ENCODE data around the gene TMEM86A. TPM values are rescaled to one million over a fixed set of nuclear protein-coding genes. Genes with fewer than 3 reads are reported as not detected.

TMEM86A gene
- total and polyA plus RNA-seq, 2 of the 4 experiments (the other 2 are of a cell fraction), result 0.31 to 0.36 TPM

- WGBS, 2 experiments (ENCODE audit: extremely low coverage in 2 of 2, insufficient read length in 1 of 2), result no CpG with 5 or more reads among the region's 3 CpGs
Observed at GRCh38 chr11:18699848-18700261, 1.3 kb downstream of the TMEM86A start.

More at GRCh38 chr11:18699848-18700261, 1.3 kb downstream of the TMEM86A start:
- peaks cover 3% of the 10 kb centered on the region; the same call in 1 of the 2 replicates for H3K9me1 ChIP-seq (ENCODE audit: insufficient read depth, low read length)
- H2BK5ac ChIP-seq (ENCODE audit: low read depth, low read length, poor library complexity, severe bottlenecking), result no peak overlapping the region
- no peak overlapping the region for H3K14ac ChIP-seq (replicated peaks; ENCODE audit: low read depth, low read length)
- H3K4ac ChIP-seq (ENCODE audit: low read depth, low read length), result no peak overlapping the region
- H3K4me2 ChIP-seq (ENCODE audit: low read depth, low read length), result peak overlapping the region; percentile 43; the same call in 1 of the 2 replicates
- H3K79me1 ChIP-seq (ENCODE audit: low read depth in 1 of 2, low read length in 2 of 2), result no peaks in the 10 kb centered on the region
- H4K8ac ChIP-seq (ENCODE audit: low read depth in 2 of 2, low read length in 2 of 2), result no peak overlapping the region
- H3K4me1 ChIP-seq (ENCODE audit: control insufficient read depth, insufficient read depth, low read length), result peaks cover 3% of the 10 kb centered on the region
- in situ Hi-C loops (cut with MboI; ENCODE audit: low sequenced_read_pairs) (no loop called here), intact Hi-C loops (cut with micrococcal nuclease) (no loop called here), dilution Hi-C loops (cut with HindIII; ENCODE audit: low sequenced_read_pairs, unreplicated experiment) (no loop called here)
- no peak overlapping the region for H3K18ac ChIP-seq (ENCODE audit: low read depth, low read length)
- H3K9me3 ChIP-seq (ENCODE audit: control insufficient read depth, insufficient read depth, low read length), result no peaks in the 10 kb centered on the region
- CTCF ChIA-PET, result no interaction called here
- peak overlapping the region; percentile 38 for H2AK9ac ChIP-seq (replicated peaks; ENCODE audit: low read depth, low read length, poor library complexity)
- DNase-seq, result no peak
- no peak overlapping the region for H4K91ac ChIP-seq (ENCODE audit: insufficient read depth, low read depth, low read length)
- H3K56ac ChIP-seq (ENCODE audit: extremely low read depth, insufficient read depth, low read length), result no peak overlapping the region
- POLR2A ChIA-PET (ENCODE audit: unreplicated experiment), result interaction anchor here (0.7 kb wide), 1 partner anchor 1394 kb away, joined by 3 read pairs; no protein-coding TSS in a partner anchor
- no TSS peak for BruUV-seq (replicated peaks)
- TF ChIP-seq BHLHE40 (IDR thresholded peaks at IDR 0.05; ENCODE audit: low read depth, low read length) (no peak), SMC3 (IDR thresholded peaks at IDR 0.05; ENCODE audit: low read depth, low read length) (no peak), POLR2A (IDR thresholded peaks at IDR 0.05; ENCODE audit: low read depth, low read length) (no peak), ELK1 (IDR thresholded peaks at IDR 0.05; ENCODE audit: borderline replicate concordance, low read depth, low read length) (no peak), MAFK (IDR thresholded peaks at IDR 0.05; ENCODE audit: low read depth, low read length) (no peak), RFX5 (IDR thresholded peaks at IDR 0.05; ENCODE audit: low read depth, low read length) (no peak)
- H4K5ac ChIP-seq (ENCODE audit: low read depth, low read length), result no peak overlapping the region
- H4K20me1 ChIP-seq (ENCODE audit: insufficient read depth, low read length), result no peaks in the 10 kb centered on the region
- H3K27ac ChIP-seq (ENCODE audit: insufficient read depth, low read length), result no peak overlapping the region
- H3K23ac ChIP-seq (ENCODE audit: low read depth, low read length), result no peak overlapping the region
- H2BK120ac ChIP-seq (ENCODE audit: low read depth, low read length), result no peak overlapping the region
- H3K36me3 ChIP-seq (ENCODE audit: control insufficient read depth, insufficient read depth, low read length), result no peaks in the 10 kb centered on the region
- no peak overlapping the region for H2BK20ac ChIP-seq (ENCODE audit: low read depth, low read length)
- H3K4me3 ChIP-seq (ENCODE audit: insufficient read depth, low read depth, low read length), result no peak overlapping the region
- no peak overlapping the region for H2AK5ac ChIP-seq (ENCODE audit: low read depth, low read length)
- no peak overlapping the region for H2BK15ac ChIP-seq (ENCODE audit: low read depth, low read length)
- peak overlapping the region; percentile 96 for H2AFZ ChIP-seq (replicated peaks; ENCODE audit: low read length, poor library complexity)
- H3K27me3 ChIP-seq (ENCODE audit: control insufficient read depth, insufficient read depth, low read length), result peaks cover 12% of the 10 kb centered on the region; the same call in 1 of the 2 replicates
- H3K9ac ChIP-seq (ENCODE audit: low read depth, low read length), result no peak overlapping the region
- no peak for ATAC-seq (ENCODE audit: low read depth)

All from IMR-90 (cell line).